Colon (tissue), 2 donors: ENCODE results near the gene CXCL9.
"Not testable (repeated sequence)": the region's sequence is repeated elsewhere in the genome, so short reads cannot be mapped to it uniquely, and the experiment has no call there.

Experiments used
- FAIRE-seq: peaks from 2 replicates; lab custom pipeline; 2012; peaks lifted over from hg19 to GRCh38; lab: Jason Lieb, UNC
- donor health status: control.
- donor health status: control.

The CXCL9 gene

DNA sequence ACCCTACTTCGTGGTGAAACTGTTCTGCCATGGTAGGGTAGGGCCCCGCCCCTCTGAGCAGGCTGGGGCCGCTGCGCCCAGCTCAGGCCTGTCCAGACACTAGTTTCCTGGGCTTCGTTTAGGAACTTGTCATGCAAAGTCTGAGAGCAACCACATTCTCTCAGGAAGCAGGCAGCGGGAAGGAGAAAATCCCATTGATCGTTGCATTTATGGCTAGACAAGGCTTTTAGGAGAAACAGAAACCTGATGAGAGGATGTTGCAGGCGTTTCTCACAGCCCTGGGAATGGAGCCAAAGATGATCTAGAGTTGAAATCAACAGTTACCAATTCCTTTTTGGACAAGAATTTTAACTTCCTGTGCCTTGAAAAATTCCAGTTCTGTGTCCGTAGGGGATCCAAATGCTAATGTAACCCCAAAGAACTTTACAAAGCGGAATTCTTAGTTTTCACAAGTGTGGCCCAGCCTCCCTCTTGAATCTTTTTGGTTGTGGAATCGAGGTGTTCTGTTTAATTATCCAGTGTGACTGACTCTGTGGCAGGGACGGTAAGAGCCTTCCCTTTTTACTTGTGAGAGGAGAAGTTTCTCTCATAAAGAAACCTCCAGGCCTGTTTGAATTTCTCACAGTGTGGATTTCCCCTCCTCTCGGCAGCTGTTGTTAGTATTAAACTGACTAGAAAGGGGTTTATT lies 4.5 kb upstream of the CXCL9 start:
- FAIRE-seq = no peak

DNA sequence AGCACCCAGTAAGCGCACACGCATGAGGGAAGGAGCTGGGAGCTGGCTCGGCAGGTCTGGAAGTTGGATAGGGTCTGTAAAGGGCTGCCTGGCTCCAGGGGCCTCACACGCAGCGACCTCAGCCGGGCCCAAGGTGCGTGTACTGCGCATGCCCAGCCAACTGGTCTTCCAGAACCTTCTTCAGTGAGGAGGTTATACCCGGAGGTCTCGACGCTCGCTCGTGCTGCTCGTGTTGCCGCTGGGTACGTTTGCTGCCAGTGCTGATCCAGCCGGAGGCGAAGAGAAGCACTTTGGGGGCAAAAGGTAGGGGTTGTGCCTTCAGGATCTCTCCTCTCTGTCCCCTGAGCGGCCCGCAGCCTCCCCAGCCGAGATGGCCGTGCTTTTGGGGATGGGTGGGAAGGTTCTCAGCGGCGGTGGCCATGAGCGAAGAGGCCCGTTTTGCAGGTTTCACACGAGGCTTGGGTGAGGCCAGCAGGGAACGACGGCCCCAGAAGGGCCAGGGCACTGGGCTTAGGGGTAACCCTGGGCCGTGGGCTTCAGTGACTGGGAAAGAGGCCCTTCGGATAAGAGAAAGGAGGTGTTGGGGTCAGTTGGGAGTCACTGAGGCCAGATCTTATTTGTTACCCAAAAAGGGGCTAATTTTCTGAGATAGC lies 3.8 kb upstream of the CXCL9 start:
- no peak for FAIRE-seq

DNA sequence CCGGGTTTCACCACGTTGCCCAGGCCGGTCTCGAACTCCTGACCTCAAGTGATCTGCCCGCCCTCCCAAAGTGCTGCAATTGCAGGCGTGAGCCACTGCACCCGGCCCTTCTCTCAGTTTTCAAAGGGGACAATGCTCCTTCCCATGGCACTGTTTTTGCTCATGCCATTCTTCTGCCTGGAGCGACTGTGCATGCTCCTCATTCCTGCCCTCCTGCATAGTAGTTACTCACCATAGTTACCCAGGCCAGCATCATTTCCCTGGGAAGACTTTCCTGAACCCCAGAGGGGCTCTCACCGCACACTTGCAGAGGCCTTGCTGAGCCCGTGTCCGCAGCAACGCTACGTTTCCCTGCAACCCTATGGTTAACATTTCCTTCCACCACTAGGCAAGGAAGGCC lies 3.3 kb upstream of the CXCL9 start:
- FAIRE-seq = no peak

DNA sequence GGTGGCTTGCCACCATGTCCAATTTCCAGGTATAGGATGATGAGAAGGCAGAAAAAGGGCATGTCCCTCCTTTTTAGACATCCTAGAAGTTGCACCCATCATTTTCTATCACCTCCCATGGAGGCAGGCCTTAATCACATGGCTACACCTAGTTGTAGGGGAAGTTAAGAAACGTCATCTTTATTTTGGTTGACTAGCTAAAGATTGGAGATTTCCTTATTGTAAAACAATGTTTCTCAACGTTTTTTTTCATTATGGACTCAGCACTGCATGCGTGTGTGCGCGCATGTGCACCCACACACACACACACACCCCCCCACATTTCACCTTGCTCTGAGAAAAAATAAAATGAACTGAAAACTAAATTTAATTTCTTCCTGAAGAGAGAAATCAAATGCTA lies 2.0 kb upstream of the CXCL9 start:
- no peak for FAIRE-seq

DNA sequence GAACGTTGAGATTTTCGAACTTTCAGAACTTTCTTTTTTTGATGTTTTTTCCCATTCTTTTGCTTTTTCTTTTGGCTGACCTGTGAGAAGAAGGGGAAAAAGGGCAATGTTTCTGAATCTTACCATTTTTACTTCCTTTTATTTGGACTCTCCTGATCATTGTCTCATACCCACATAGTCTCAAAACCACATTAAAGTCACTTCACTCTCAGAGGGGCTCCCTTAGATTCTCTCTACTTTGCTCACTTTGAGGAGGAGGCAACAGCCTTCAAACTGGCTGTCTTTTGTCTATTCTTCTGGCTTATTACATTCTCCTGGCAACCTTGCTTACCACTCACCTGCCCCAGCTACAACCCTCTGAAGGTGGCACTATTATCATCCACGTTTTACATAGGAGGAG lies 3.7 kb downstream of the CXCL9 start:
- no peak for FAIRE-seq

DNA sequence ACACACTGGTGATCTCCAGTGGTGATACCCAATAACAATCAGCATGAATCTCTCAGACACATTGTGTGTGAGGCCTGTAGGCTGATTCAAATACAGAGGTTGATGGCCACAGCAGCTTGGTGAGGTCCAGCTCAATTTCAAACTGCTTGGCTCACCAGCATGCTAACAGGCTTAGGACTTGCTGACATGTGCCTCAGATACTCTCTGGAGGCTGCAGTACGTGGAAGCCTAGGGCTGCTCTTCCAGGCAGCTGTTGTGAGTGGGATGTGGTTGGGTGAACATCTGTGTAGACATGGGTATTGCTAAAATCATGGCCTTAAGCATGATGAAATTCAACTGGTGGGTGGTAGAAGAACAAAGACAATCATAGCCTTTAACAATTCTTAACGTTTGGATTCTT lies 4.3 kb downstream of the CXCL9 start:
- no peak for FAIRE-seq

DNA sequence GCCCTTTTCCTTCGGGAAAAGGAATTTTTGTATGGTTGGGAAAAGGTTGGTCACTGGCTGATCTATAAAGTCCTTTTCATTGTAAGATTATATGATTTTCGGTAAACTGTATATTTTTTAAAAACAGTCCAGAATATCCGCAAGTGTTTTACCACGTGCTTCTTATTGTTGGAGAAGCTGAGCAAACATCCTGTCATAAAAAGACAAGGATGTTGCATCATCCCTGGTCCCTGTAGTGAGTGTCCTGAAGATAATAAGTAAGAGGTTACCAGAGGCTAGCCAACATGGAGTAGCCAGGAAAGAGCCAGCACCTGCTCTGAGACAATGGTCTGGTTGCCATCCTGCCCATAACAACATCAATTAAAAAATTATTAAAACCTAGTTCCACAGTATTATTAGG lies 5.1 kb downstream of the CXCL9 start:
- FAIRE-seq = no peak

DNA sequence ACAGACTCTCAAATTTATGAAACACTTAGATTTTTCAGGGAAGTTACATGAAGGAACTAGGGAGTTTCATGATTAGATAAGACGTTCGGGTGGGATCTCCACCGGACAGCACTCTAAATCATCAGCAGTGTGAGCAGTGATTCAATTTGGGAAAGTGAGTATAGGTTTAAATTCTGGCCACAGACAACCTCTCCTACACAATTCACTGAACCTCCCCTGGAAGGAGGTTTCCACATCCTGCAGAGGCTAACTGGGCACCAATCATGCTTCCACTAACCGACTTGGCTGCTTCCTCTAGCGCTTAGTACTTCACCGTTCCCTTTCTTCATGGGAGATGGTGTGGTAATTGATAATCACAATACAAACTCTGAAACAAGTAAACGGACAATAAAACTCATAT lies 5.6 kb downstream of the CXCL9 start:
- FAIRE-seq = no peak

DNA sequence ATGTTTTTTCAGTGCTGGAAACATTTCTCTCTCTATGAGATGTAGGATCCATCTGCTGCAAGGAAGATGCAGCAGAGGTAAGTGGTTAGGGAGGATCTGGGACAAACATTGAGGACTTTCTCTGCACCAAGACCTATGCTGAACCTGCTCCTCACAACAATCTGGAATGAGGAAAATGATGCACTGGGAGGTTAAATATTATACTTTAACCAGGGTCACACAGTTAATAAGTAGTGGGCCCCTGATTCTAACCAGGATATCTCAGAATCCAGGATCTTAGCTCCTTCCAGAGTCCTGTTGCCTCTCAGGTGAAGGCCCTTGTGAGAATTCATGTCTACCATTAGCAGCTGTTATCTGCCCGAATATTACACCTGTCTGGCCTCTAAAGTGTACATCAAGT lies 7.0 kb downstream of the CXCL9 start:
- no peak for FAIRE-seq

DNA sequence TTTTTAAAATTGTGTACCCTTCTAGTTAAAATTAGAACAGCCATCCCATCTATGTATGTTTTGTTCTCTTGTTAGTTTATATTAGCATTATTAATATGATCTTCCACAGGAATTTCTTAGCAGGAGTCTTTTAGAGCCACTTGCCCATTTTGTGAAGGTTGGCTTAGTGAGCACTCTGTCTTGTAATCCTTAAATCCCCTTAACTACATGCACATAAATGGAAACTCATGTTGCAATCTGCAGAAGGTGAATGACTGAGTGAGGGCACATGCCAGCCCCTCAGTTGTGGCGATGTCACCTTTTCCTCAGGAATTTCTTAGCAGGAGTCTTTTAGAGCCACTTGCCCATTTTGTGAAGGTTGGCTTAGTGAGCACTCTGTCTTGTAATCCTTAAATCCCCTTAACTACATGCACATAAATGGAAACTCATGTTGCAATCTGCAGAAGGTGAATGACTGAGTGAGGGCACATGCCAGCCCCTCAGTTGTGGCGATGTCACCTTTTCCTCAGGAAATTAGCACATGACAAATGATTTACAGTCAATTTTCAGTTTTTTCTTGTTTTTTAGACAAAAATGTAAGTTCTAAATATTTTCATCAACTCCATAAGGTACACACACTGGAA lies 8.7 kb downstream of the CXCL9 start:
- FAIRE-seq = not testable (repeated sequence)

DNA sequence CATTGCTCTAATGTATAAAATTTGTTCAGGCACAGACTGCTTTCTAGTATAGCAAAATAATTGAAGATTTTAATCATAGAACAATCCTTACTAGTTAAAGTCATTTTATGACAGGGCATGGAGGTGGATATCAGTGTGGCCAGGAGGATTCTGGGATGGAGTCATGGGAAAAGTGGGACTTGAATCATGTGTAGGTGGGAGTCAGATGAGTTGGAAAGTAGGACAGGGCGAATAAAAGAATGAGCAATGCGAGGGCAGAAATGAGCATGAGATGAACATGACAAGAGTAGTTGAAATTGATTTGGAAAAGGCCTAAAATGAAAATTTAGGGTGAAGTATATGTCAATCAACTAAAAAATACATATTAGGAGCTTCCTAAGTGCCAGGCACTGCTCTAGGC lies 9.4 kb downstream of the CXCL9 start:
- no peak for FAIRE-seq

DNA sequence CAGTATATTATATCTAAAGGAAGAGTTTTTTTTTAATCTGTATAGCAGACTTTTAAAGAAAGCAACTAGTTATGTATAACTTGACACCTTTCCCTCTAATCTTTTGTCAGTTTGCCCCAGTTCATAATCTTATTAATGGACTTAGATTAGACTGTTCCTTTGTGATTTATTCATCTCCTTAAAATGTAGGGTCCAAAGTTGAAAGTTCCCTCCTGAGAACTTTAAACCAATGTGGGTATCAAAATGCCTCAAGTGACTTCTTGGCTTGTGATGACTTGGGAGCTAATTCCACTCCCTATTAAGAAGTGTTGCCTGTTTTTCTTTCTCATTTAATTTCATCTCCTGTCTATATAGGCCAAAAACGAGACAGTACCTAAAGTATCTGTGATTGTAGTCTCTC lies 10.2 kb downstream of the CXCL9 start:
- no peak for FAIRE-seq

DNA sequence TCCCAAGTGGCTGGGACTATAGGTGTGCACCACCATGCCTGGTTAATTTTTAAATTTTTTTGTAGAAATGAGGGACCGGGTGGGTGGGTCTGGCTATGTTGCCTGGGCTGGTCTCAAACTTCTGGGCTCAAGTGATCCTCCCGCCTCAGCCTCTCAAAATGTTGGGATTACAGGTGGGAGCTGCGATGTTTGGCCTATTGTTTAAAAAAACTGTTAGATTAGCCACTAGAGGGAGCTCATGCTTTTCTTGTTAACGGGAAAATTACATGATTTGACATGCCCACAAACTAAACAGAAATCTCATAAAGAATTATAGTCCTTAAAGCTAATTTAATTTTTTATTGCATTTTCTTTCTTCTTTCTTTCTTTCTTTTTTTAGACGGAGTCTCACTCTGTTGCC lies 11.6 kb downstream of the CXCL9 start:
- FAIRE-seq = no peak

DNA sequence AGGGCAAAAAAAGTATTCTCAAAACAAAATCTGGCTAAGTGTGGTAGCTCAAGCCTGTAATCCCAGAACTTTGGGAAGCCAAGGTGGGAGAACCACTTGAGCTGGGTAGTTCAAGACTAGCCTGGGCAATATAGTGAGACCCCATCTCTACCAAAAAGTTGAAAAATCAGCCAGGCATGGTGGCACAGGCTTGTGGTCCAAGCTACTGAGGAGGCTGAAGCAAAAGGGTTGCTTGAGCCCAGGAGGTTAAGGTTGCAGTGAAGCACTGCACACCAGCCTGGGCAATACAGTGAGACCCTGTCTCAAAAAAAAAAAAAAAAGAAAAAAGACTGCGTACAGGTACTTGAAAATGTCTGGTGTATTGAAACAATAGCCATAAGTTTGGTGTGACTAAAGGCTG lies 14.8 kb downstream of the CXCL9 start:
- FAIRE-seq = no peak

DNA sequence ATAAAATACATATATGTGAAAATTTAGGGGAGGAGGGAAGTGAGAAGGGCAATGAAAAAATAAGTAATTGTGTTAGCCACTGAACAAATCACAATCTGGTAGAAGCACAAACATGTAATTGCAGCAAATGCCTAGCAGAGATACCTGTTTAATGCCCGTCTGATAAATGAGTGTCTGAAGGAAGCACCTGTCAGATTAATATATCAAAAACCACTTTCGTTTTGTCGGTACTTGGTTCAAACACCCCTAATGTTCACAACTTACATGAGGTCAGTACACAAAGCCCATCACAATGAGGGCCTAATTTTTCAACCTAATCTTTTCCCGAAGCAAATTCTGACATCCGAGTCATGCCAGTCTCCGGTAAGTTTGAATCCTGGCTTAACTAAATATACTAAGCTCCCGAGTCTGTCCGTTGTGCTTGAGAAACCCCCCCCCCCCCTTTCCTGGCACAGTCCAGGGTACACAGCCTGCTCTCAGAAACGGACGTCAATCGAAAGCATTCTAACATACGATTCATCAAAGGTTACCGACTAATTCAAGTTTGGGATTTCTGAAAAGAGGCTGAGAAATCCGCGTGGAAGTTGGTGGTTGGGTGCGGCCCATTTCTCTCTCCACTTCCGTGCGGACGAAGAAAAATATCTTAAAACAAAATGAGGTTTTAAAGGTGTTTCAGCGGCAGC lies 17.3 kb downstream of the CXCL9 start:
- FAIRE-seq = no peak

DNA sequence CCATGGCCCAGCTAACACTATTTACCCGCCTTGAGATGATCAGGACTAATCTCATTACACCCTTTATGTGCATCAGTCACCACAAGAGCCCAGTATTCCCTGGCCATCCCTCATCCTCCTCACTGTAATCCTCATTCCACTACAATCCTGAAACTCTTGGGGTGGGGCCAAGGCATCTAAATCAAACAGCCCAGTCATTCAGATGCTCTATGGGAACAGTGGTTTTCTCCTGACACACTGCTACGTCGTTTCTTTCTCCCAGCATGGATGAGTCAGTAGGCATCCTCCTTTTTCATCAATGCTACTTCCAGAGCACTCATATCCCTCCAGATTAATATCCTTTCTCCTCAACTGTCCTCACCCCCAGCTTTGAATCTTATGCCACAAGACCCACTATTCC lies 22.2 kb downstream of the CXCL9 start:
- FAIRE-seq = no peak

DNA sequence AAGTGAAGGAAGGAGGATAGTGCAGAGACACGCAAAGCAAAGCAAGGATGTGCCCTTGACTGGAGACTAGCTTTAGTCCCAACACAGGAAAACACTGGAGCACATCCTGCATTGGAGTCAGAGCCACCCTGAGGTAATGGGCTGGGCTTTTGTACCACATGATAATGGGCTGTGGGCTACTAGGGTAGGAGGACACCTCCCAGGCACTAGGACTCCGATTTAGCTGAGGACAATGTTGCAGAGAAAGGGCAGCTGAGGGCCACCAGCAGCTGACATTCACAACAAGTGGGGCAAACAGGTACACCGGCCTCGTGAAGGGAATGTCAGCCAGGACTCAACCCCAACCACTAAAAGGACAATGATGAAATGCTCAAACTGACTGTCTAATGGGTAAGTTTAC lies 26.7 kb downstream of the CXCL9 start:
- FAIRE-seq = no peak

DNA sequence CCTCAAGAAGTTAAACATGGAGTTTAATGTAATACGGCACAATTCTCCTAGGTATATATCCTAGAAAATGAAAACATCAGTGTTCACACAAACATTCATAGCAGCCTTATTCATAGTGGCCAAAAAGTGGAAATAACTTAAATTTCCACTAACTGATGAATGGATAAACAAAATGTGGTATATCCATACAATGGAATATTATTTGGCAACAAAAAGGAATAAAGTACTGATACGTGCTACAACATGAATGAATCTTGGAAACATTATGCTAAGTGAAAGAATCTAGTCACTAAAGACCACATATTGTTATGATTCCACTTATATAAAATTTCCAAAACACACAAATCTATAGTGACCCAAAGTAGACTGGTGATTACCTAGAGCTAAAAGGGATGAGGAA lies 31.1 kb downstream of the CXCL9 start:
- no peak for FAIRE-seq

DNA sequence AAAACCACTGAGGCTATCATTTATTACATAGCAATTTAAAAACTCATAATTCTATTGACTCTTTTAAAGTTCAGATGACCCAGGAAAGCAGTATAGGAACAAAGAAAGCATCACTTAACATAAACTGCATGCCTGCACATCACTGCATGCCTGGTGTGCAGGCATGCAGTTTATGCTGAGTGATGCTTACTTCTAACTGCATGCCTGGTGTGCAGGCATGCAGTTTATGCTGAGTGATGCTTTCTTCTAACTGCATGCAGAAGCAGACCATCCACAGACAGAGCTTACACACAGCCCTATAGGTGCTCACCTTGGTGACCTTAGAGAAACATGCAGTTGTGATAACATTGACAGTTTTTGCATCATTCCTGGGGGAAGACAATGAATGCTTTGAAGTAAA lies 33.5 kb downstream of the CXCL9 start:
- FAIRE-seq = no peak

DNA sequence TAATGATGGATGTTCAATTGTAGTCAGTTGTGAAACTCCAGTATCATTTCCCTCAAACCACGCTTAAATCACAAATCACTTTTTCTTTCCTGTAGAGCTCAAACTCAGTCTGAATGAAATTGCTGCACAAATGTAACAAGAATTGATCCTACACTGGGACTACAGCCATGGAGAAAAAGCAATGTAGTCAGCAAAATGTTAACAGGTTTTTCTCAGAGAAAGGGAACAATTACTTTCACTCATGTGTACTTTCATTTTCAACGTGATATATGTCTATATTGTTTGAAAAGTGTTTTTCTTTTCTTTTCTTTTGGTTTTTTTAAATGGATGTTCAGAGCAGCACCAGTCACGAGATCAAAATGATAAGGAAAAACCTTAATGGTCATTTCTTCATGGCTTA lies 39.2 kb downstream of the CXCL9 start:
- no peak for FAIRE-seq

DNA sequence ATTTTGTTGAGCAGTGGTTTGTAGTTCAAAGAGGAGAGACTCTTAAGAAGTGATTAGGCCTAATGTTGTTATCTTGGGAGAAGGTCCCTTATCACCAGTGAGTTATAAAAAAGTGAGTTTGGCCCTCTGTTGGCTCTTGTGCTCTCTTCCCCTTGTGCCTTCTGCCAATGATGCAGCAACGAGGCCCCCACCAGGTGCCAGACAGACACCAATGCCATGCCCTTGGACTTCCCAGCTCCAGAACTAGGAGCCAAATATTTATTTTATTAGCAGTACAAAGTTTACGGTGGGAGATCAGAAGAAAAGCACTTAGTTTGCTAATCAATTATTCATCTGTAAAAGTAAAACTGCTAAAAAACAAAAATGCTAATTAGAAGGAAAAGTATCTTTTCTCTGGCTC lies 43.8 kb downstream of the CXCL9 start:
- FAIRE-seq = no peak

DNA sequence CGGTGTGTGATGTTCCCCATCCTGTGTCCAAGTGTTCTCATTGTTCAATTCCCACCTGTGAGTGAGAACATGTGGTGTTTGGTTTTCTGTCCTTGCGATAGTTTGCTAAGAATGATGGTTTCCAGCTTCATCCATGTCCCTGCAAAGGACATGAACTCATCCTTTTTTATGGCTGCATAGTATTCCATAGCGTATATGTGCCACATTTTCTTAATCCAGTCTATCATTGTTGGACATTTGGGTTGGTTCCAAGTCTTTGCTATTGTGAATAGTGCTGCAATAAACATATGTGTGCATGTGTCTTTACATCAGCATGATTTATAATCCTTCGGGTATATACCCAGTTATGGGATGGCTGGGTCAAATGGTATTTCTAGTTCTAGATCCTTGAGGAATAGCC lies 45.2 kb downstream of the CXCL9 start:
- not testable (repeated sequence) for FAIRE-seq

DNA sequence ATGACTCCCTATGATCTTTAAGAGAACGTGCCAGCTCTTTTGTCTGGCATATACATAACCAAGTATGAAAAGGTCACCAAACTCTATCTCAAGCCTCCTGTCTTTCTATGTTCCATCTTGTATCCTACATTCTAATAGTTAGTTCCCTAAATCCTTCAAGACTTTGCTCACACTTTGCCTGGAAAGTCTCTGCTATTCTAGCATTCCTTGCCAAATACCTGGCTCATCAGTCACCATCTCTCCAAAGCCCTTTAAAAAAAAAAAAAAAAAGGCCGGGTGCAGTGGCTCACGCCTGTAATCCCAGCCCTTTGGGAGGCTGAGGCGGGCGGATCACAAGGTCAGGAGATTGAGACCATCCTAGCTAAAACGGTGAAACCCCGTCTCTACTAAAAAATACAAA lies 48.8 kb downstream of the CXCL9 start:
- FAIRE-seq = not testable (repeated sequence)
